HG02870 (cell line): ENCODE measurements around the gene TMEM208.

Experiments used
- ATAC-seq: cut with Tn5 transposase; IDR thresholded peaks from one replicate; pipeline ENCODE4 v1.9.1; 2021; ENCODE audit warnings: mild to moderate bottlenecking, moderate library complexity; ENCODE audit not compliant: unreplicated experiment

The TMEM208 gene

DNA sequence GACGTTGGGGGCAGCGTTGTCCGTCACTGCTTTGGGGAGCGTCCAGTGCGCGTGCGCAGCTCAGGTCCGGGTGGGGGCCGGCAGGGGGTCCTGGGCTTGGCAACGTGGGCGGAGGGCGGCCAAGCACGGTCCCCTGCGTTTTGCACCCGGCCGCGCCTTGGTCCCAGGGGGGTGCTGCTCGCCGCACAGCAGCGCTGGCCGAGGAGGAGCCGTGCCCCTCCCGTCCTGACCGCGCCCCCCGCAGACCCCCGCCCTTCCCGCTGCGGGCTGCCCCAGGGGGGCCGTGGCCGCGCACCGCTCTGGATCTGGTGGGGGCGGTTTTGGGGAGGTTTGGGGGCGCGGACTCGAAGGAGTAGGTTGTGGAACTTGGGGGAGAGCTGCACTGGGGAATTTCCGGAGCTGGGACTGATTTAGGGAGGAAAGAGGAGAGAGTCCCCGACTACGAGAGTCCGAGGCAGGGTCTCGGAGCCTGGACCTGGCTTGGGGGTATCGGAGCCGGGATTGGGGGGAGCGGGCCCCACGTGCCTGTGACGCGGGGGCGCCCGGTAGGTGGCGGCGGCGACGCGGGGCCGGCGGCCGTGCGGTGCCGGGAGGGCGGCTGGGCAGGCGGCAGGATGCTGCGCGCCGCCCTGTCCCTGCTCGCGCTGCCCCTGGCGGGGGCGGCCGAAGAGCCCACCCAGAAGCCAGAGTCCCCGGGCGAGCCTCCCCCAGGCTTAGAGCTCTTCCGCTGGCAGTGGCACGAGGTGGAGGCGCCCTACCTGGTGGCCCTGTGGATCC is 21.7 kb downstream of the TMEM208 start, which contains the start of gene SLC9A5:
Gene SLC9A5, plus strand, starts transcription at position 579 of the 777 bp plus-strand sequence. Its CDS starts 36 bp downstream, at position 615.
- ATAC-seq = no peak

- no peak for ATAC-seq
Measured at GRCh38 chr16:67249178-67250044, 22.5 kb downstream of the TMEM208 start.

GRCh38 chr16:67250045-67250327 is 23.1 kb downstream of the TMEM208 start:
- ATAC-seq = no peak

GRCh38 chr16:67252609-67253497 is 25.9 kb downstream of the TMEM208 start:
- no peak for ATAC-seq

DNA sequence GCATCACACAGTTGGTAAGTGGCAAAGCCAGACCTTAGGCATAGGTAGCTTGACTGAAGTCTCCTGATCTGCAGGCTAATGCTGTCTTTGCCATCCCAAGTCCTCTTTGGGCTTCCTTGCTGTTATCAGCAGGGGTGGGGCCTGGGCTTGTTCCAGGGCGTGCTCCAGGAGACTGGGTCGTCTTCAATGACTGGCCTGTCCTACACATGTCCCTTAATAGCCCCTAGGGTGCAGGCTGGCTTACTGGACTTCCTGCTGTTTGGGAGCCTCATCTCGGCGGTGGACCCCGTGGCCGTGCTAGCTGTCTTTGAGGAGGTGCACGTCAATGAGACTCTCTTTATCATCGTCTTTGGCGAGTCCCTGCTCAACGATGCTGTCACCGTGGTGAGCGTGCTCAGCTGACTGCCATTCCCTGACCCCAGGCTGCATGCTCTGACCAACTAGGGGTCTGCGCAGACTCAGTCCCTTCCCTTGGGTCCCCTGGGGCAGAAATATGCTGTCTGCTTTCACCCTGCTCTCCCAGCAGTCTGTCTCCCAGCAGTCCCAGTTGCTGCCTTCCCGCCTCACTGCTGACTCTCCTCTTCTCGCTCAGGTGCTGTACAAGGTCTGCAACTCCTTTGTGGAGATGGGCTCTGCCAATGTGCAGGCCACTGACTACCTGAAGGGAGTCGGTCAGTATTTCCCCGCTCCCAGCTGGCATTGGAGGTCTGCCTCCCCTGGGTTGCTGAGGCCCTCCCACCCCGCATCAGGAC is 28.0 kb downstream of the TMEM208 start:
- no peak for ATAC-seq

DNA sequence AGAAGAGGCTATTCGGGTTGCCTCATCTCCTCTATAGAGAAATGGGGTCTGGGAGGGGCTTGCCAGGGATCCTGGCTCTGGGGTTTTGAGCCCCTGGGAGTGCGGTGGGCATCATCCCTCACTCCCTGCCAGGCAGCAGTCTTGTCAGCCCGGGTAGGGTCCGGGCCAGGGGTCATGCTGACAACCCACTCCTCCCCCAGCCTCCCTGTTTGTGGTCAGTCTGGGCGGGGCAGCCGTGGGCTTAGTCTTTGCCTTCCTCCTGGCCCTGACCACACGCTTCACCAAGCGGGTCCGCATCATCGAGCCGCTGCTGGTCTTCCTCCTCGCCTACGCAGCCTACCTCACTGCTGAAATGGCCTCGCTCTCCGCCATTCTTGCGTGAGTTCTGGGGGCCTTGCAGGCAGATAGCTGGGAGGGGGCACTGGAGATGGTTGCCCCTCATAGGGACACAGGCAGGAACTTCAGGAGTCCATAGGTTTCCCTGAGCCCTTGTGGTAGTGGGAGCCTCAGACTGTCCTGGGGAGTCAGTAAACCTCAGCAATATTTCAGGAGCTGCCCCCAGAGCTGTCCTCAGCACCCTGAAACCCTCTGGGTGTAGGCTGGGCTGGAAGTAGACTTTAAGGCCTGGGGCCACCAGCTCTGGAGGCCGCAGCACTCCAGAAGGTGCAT is 28.8 kb downstream of the TMEM208 start:
- no peak for ATAC-seq

DNA sequence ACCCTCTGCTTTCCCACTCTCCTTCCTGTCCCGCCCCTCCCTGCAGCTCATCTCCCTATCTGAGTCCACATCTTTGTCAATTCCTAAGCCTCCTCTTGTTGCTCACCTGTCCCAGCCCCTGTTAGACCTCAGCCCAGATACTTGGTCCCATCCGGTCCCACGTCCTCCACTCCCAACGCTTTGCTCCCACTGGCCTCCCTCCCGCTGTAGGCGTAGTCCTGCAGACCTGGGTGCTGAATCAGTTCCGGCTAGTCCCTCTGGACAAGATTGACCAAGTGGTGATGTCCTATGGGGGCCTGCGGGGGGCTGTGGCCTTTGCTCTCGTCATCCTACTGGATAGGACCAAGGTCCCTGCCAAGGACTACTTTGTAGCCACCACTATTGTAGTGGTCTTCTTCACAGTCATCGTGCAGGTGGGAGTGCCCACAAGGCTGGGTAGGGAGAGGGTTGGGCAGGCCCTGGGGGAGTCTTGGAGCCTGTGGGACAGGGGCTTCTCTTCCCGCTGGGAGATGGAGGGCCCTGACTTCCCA is 29.8 kb downstream of the TMEM208 start:
- no peak for ATAC-seq

DNA sequence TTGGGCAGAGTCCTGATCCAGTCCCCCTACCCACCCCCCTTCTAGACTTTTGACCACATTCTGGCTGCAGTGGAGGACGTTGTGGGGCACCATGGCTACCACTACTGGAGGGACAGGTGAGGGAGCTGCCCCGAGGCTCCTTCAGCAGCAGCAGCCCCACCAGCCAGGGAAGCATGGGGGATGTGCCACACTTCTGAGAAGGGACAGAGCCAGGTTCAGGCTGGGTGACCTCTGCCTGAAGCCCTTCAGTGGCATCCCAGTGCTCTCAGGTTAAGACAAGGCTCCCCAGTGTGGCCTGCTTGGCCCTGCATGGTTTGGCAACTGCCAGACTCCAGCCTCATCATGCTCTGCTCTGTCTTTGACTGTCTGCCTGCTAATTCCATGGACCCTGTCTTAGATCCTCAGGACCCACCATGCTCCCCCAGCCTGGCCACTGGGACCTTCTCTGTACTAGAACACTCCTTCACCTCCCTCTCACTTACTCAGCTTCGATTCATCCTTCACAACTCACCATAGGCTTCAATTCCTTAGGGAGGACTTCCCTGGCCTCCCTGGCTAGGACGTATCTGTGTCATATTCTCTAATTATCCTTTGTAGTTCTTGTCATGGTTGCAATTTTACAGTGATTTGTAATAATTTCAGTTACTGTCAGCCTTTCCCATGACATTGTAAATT is 30.7 kb downstream of the TMEM208 start:
- ATAC-seq = no peak

GRCh38 chr16:67258161-67258835 is 31.4 kb downstream of the TMEM208 start:
- ATAC-seq = no peak

DNA sequence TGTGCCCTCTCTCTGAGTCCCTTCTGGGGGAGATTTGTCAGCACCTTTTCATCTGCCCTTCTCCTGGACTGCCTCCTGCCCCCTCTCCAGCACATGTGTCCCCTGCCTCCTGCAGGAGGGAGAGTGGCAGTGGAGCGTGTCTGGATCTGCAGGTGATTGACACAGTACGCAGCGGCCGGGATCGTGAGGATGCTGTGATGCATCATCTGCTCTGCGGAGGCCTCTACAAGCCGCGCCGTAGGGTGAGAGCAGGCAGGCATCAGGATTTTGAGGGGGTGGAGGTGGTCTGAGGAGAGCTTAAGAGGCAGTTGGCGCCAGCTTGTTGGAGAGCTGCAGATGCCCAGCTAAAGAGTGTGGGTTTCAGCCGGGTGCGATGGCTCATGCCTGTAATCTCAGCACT is 32.8 kb downstream of the TMEM208 start:
- ATAC-seq = no peak

DNA sequence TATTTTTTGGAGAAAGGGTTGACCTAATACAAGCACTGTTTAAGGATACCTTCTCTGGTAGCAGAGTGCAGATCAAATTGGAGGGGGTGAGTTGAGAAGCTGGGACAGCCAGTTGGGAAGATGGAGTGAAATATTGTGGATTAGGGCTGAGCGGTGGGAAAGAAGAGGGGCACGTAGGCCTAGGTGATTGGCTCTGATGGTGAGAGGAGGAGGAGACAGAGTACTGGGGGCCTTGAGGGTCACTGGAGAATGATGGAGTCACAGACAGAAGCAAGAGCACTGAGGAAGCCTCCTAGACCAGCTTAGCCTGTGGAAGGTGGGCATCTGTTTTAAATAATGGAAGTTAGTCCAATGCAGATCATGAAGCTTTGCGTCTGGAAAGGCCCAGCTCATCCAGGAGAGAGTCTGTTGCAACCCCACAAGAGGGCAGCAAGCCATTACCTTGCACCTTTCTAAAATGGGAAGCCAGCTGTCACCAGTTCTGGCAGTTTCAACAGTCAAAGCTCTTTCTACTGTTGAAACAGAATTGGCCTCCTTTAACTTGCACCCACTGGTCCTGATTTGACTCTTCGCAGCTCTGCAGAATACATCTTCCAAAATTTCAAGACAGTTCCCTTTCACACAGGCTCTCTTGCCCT is 33.6 kb downstream of the TMEM208 start:
- no peak for ATAC-seq

GRCh38 chr16:67263201-67263600 is 36.3 kb downstream of the TMEM208 start:
- no peak for ATAC-seq

GRCh38 chr16:67264277-67264676 is 37.3 kb downstream of the TMEM208 start:
- ATAC-seq = no peak

- no peak for ATAC-seq
Measured at GRCh38 chr16:67264866-67265265, 37.9 kb downstream of the TMEM208 start.

- ATAC-seq = no peak
Measured at GRCh38 chr16:67265834-67266233, 38.9 kb downstream of the TMEM208 start.

- ATAC-seq = no peak
Measured at GRCh38 chr16:67268136-67268579, 41.2 kb downstream of the TMEM208 start.

DNA sequence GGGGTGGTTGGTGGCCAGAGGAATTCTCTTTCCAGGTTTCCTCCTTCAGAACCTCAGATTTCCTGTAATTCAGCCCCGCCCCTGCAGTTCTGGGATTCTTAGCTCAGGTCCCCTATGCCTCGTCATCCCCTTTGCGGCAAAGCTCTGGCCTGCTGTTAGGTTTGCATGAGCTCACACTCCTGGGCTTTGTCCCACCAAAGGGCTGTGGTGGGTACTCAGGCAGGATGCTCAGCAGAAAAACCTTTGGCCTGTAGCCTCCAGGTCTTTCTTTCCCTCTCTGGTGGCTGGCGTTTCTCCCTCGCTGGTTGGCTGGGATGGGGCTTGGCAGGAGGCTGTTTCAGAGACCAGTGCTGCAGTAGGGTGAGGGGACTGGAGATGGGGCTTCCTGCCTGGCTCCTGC is 42.8 kb downstream of the TMEM208 start:
- ATAC-seq = no peak

- ATAC-seq = no peak
Measured at GRCh38 chr16:67270931-67271338, 44.0 kb downstream of the TMEM208 start.
